Vagina (tissue), 2 donors: ENCODE data around the gene TMEM242.

Experiments used
- POLR2A ChIP-seq, 2 donors: fragments of 450-650 bp; IDR thresholded peaks; one replicate each; pipeline ENCODE4 v1.6.1; 2017; ENCODE audit warnings: antibody characterized with exemption in 2 of 2, mild to moderate bottlenecking in 2 of 2, moderate library complexity in 2 of 2
- POLR2AphosphoS5 ChIP-seq, 2 donors: sonication (generic); formaldehyde crosslinking; IDR thresholded peaks; one replicate each; pipeline ENCODE4 v1.9.0; 2017; ENCODE audit warnings: antibody characterized with exemption in 2 of 2, mild to moderate bottlenecking in 2 of 2, low read depth in 1 of 2; ENCODE audit not compliant: insufficient read depth in 1 of 2
- TF ChIP-seq, protein P1 (sequence below), 3 experiments: fragments of 450-650 bp in 2 of 3; fragments of 200-600 bp in 1 of 3; sonication (generic) in 1 of 3; IDR thresholded peaks; one replicate each; pipeline ENCODE4 v1.5.1; 2017 to 2019; ENCODE audit warnings: antibody characterized with exemption in 3 of 3, mild to moderate bottlenecking in 2 of 3, moderate library complexity in 2 of 3

GRCh38 chr6:157285422-157285779, 37.9 kb downstream of the TMEM242 start:
- TF ChIP-seq, protein P1, sequence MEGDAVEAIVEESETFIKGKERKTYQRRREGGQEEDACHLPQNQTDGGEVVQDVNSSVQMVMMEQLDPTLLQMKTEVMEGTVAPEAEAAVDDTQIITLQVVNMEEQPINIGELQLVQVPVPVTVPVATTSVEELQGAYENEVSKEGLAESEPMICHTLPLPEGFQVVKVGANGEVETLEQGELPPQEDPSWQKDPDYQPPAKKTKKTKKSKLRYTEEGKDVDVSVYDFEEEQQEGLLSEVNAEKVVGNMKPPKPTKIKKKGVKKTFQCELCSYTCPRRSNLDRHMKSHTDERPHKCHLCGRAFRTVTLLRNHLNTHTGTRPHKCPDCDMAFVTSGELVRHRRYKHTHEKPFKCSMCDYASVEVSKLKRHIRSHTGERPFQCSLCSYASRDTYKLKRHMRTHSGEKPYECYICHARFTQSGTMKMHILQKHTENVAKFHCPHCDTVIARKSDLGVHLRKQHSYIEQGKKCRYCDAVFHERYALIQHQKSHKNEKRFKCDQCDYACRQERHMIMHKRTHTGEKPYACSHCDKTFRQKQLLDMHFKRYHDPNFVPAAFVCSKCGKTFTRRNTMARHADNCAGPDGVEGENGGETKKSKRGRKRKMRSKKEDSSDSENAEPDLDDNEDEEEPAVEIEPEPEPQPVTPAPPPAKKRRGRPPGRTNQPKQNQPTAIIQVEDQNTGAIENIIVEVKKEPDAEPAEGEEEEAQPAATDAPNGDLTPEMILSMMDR (IDR thresholded peaks at IDR 0.05): no peak
- TF ChIP-seq POLR2A (IDR thresholded peaks at IDR 0.05): no peak
- no peak for TF ChIP-seq POLR2AphosphoS5 (IDR thresholded peaks at IDR 0.05; ENCODE audit: insufficient read depth in 1 of 2, low read depth in 1 of 2)
